ENCODE results near the gene VEGFD. TPM values are rescaled to one million over a fixed set of nuclear protein-coding genes. Genes with fewer than 3 reads are reported as not detected.

VEGFD gene
- total RNA-seq, 4 donors from 2014 or later, result 1.7 to 7.4 (median 1.9) TPM

- no peaks in the 10 kb centered on the region for H3K36me3 ChIP-seq
- DNase-seq, result peak; percentile 27 to 33
- intact Hi-C loops (cut with DNase I), result loop anchor here (10.0 kb wide), 1 partner anchor 116 kb away; no protein-coding TSS in a partner anchor
- no peak overlapping the region for H3K4me3 ChIP-seq (replicated peaks in 1 of 3)
- no peaks in the 10 kb centered on the region for H3K27me3 ChIP-seq
- no peak overlapping the region for H3K27ac ChIP-seq
- TF ChIP-seq POLR2A (IDR thresholded peaks at IDR 0.05), result no peak
- peak; percentile 12 to 49 (median 38) for TF ChIP-seq CTCF (IDR thresholded peaks at IDR 0.05)
- no peaks in the 10 kb centered on the region for H3K4me1 ChIP-seq
- WGBS, 2 donors, result 11 to 25% methylated on average over 2 of the region's 2 CpGs
- H3K9me3 ChIP-seq, result no peaks in the 10 kb centered on the region
These were observed 35.2 kb downstream of the VEGFD start for GRCh38 chrX:15349046-15349445.

- Histone ChIP-seq H3K36me3 (no peaks in the 10 kb centered on the region), H3K9me3 (no peaks in the 10 kb centered on the region), H3K27ac (no peak overlapping the region), H3K4me3 (replicated peaks in 1 of 3) (no peak overlapping the region), H3K4me1 (no peaks in the 10 kb centered on the region), H3K27me3 (no peaks in the 10 kb centered on the region)
- intact Hi-C loops (cut with DNase I), result loop anchor here (10.0 kb wide), 1 partner anchor 119 kb away; no protein-coding TSS in a partner anchor
- TF ChIP-seq POLR2A (IDR thresholded peaks at IDR 0.05) (no peak), CTCF (IDR thresholded peaks at IDR 0.05) (no peak)
- DNase-seq, result no peak
- 83 to 85% methylated on average over 3 of the region's 3 CpGs for WGBS, 2 donors
These were observed 38.2 kb downstream of the VEGFD start for GRCh38 chrX:15345976-15346375.

GRCh38 chrX:15344106-15344505 lies 40.1 kb downstream of the VEGFD start:
- Histone ChIP-seq H3K27ac (no peak overlapping the region), H3K4me3 (replicated peaks in 1 of 3) (no peak overlapping the region), H3K4me1 (no peaks in the 10 kb centered on the region), H3K27me3 (no peaks in the 10 kb centered on the region), H3K36me3 (no peaks in the 10 kb centered on the region), H3K9me3 (no peaks in the 10 kb centered on the region)
- no peak for DNase-seq
- TF ChIP-seq POLR2A (IDR thresholded peaks at IDR 0.05) (no peak), CTCF (IDR thresholded peaks at IDR 0.05) (no peak)
- intact Hi-C loops (cut with DNase I), result loop anchor here (10.0 kb wide), 1 partner anchor 121 kb away; no protein-coding TSS in a partner anchor

- DNase-seq, result no peak
- H3K36me3 ChIP-seq, result no peaks in the 10 kb centered on the region
- H3K4me1 ChIP-seq, result no peaks in the 10 kb centered on the region
- no peak overlapping the region for H3K4me3 ChIP-seq (replicated peaks in 1 of 3)
- H3K27ac ChIP-seq, result no peak overlapping the region
- intact Hi-C loops (cut with DNase I), result loop anchor here (10.0 kb wide), 1 partner anchor 122 kb away; no protein-coding TSS in a partner anchor
- H3K27me3 ChIP-seq, result no peaks in the 10 kb centered on the region
- whole genome bisulfite sequencing, 2 donors, result 72 to 80% methylated on average over 4 to 5 of the region's 5 CpGs
- no peak for TF ChIP-seq CTCF (IDR thresholded peaks at IDR 0.05)
- no peak for TF ChIP-seq POLR2A (IDR thresholded peaks at IDR 0.05)
- no peaks in the 10 kb centered on the region for H3K9me3 ChIP-seq
These were observed 41.1 kb downstream of the VEGFD start for GRCh38 chrX:15343075-15343476.

GRCh38 chrX:15340867-15341266 lies 43.3 kb downstream of the VEGFD start:
- no peaks in the 10 kb centered on the region for H3K9me3 ChIP-seq
- DNase-seq, result no peak
- no peaks in the 10 kb centered on the region for H3K27me3 ChIP-seq
- no peak overlapping the region for H3K27ac ChIP-seq
- H3K4me1 ChIP-seq, result no peaks in the 10 kb centered on the region
- H3K4me3 ChIP-seq (replicated peaks in 1 of 3), result no peak overlapping the region
- TF ChIP-seq POLR2A (IDR thresholded peaks at IDR 0.05), result no peak
- no peak for TF ChIP-seq CTCF (IDR thresholded peaks at IDR 0.05)
- H3K36me3 ChIP-seq, result no peaks in the 10 kb centered on the region
- WGBS, 2 donors, result 85 to 90% methylated on average over 2 of the region's 2 CpGs
- intact Hi-C loops (cut with DNase I), result loop anchor here (10.0 kb wide), 1 partner anchor 124 kb away; no protein-coding TSS in a partner anchor

Data from thyroid gland (tissue), 4 donors.